Neural progenitor cell (in vitro differentiated cells): ENCODE data around the gene SLC46A1. TPM values are rescaled to one million over a fixed set of nuclear protein-coding genes. Genes with fewer than 3 reads are reported as not detected.

Experiments
- DNase-seq: peaks from one replicate; pipeline ENCODE4 v3.0.0-alpha.2; 2016; ENCODE audit warnings: low spot score
- H2AFZ ChIP-seq: fragments of 200-600 bp; sonication (generic); replicated peaks from 2 replicates; pipeline ENCODE4 v1.6.1; 2016; ENCODE audit warnings: antibody characterized with exemption
- H3F3A ChIP-seq: fragments of 200-600 bp; sonication (generic); 2 replicates; pipeline ENCODE4 v1.6.1; 2016; ENCODE audit warnings: antibody characterized with exemption, low read depth
- H3K27ac ChIP-seq: fragments of 200-600 bp; sonication (generic); 2 replicates; pipeline ENCODE4 v1.5.1; 2016; ENCODE audit warnings: mild to moderate bottlenecking
- H3K27me3 ChIP-seq: fragments of 200-600 bp; sonication (generic); 2 replicates; pipeline ENCODE4 v1.6.1; 2016; ENCODE audit warnings: mild to moderate bottlenecking, moderate library complexity
- H3K36me3 ChIP-seq: fragments of 200-600 bp; sonication (generic); 2 replicates; pipeline ENCODE4 v1.5.1; 2016
- H3K4me1 ChIP-seq: fragments of 200-600 bp; sonication (generic); 2 replicates; pipeline ENCODE4 v1.6.1; 2016; ENCODE audit warnings: mixed run types
- H3K4me2 ChIP-seq: fragments of 200-600 bp; sonication (generic); 2 replicates; pipeline ENCODE4 v1.6.1; 2016
- H3K4me3 ChIP-seq: fragments of 200-600 bp; sonication (generic); 2 replicates; pipeline ENCODE4 v1.5.1; 2016
- H3K79me2 ChIP-seq: fragments of 200-600 bp; sonication (generic); 2 replicates; pipeline ENCODE4 v1.6.1; 2016; ENCODE audit warnings: low read depth
- H3K9ac ChIP-seq: fragments of 200-600 bp; sonication (generic); 2 replicates; pipeline ENCODE4 v1.6.1; 2016
- H3K9me3 ChIP-seq: fragments of 200-600 bp; sonication (generic); 2 replicates; pipeline ENCODE4 v1.5.1; 2016; ENCODE audit warnings: low read depth
- H4K20me1 ChIP-seq: fragments of 200-600 bp; sonication (generic); 2 replicates; pipeline ENCODE4 v1.6.1; 2016; ENCODE audit warnings: low read depth
- H3K27ac Mint-ChIP-seq: 3 replicates; pipeline ENCODE4 v1.8.0; 2021; ENCODE audit warnings: mixed read lengths
- H3K27me3 Mint-ChIP-seq: 2 replicates; pipeline ENCODE4 v1.8.0; 2022; ENCODE audit warnings: low read depth, mild to moderate bottlenecking, inconsistent platforms, moderate library complexity, mixed read lengths; ENCODE audit not compliant: insufficient read depth
- H3K36me3 Mint-ChIP-seq: 3 replicates; pipeline ENCODE4 v1.8.0; 2021; ENCODE audit warnings: mixed read lengths
- H3K4me1 Mint-ChIP-seq: 3 replicates; pipeline ENCODE4 v1.8.0; 2021; ENCODE audit warnings: mixed read lengths
- H3K4me3 Mint-ChIP-seq: 3 replicates; pipeline ENCODE4 v1.8.0; 2021; ENCODE audit warnings: mild to moderate bottlenecking, moderate library complexity, mixed read lengths
- H3K9me3 Mint-ChIP-seq: 3 replicates; pipeline ENCODE4 v1.8.0; 2020; ENCODE audit warnings: mixed read lengths
- EZH2 ChIP-seq: fragments of 200-600 bp; sonication (generic); IDR thresholded peaks from 2 replicates; pipeline ENCODE4 v1.6.1; 2017; ENCODE audit warnings: antibody characterized with exemption, mild to moderate bottlenecking, moderate library complexity
- EZH2phosphoT487 ChIP-seq: fragments of 200-600 bp; sonication (generic); IDR thresholded peaks from 2 replicates; pipeline ENCODE4 v1.6.1; 2017; ENCODE audit warnings: antibody characterized with exemption
- total RNA-seq: library from RNA; depleted of rRNA; stranded (reverse); fragments of >200 nt; gene quantifications from 2 replicates; pipeline ENCODE4 v1.2.3, GENCODE V29; 2015; ENCODE audit warnings: low replicate concordance
- TF ChIP-seq, protein P1 (sequence below): fragments of 200-600 bp; sonication (generic); IDR thresholded peaks from 2 replicates; pipeline ENCODE4 v1.5.1; 2017; ENCODE audit warnings: antibody characterized with exemption, mild to moderate bottlenecking

SLC46A1 gene
- total RNA-seq, 1 donor from 2014 or later, result 2.4 TPM

DNA sequence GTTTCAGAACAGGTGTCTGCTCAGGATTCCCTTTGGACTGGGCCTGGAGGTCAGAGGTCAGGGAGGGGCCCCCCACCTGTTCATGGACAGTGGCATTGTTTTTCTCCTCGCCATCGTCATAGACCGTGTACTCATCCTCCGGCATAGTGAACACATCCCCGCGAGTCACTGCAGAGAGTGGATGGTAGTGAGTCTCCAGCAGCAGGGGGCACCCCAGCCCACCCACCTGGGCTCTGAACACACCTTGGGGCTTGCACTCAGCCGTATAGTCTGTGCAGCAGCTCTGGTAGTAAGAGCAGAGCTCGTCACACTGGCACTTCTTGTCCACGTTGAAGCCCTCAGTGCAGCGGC lies 36.4 kb downstream of the SLC46A1 start:
- Histone ChIP-seq H3K27ac (no peak overlapping the region), H3F3A (peaks cover 39% of the 10 kb centered on the region), H3K27me3 (peaks cover 30% of the 10 kb centered on the region), H3K9ac (no peak overlapping the region), H3K4me2 (peak overlapping the region; percentile 96), H2AFZ (no peak overlapping the region), H3K79me2 (no peaks in the 10 kb centered on the region), H3K4me1 (peaks cover 13% of the 10 kb centered on the region), H4K20me1 (peaks cover 33% of the 10 kb centered on the region), H3K4me3 (no peak overlapping the region), H3K36me3 (no peaks in the 10 kb centered on the region), H3K9me3 (no peaks in the 10 kb centered on the region)
- Mint-ChIP-seq H3K27me3 (peaks cover 7% of the 10 kb centered on the region), H3K9me3 (no peaks in the 10 kb centered on the region), H3K4me3 (peak overlapping the region; percentile 92), H3K36me3 (peaks cover 6% of the 10 kb centered on the region), H3K4me1 (peaks cover 30% of the 10 kb centered on the region), H3K27ac (peak overlapping the region; percentile 47)
- DNase-seq, result no peak
- TF ChIP-seq EZH2phosphoT487 (no peak), EZH2 (no peak)
- TF ChIP-seq, protein P1, sequence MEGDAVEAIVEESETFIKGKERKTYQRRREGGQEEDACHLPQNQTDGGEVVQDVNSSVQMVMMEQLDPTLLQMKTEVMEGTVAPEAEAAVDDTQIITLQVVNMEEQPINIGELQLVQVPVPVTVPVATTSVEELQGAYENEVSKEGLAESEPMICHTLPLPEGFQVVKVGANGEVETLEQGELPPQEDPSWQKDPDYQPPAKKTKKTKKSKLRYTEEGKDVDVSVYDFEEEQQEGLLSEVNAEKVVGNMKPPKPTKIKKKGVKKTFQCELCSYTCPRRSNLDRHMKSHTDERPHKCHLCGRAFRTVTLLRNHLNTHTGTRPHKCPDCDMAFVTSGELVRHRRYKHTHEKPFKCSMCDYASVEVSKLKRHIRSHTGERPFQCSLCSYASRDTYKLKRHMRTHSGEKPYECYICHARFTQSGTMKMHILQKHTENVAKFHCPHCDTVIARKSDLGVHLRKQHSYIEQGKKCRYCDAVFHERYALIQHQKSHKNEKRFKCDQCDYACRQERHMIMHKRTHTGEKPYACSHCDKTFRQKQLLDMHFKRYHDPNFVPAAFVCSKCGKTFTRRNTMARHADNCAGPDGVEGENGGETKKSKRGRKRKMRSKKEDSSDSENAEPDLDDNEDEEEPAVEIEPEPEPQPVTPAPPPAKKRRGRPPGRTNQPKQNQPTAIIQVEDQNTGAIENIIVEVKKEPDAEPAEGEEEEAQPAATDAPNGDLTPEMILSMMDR, result no peak

DNA sequence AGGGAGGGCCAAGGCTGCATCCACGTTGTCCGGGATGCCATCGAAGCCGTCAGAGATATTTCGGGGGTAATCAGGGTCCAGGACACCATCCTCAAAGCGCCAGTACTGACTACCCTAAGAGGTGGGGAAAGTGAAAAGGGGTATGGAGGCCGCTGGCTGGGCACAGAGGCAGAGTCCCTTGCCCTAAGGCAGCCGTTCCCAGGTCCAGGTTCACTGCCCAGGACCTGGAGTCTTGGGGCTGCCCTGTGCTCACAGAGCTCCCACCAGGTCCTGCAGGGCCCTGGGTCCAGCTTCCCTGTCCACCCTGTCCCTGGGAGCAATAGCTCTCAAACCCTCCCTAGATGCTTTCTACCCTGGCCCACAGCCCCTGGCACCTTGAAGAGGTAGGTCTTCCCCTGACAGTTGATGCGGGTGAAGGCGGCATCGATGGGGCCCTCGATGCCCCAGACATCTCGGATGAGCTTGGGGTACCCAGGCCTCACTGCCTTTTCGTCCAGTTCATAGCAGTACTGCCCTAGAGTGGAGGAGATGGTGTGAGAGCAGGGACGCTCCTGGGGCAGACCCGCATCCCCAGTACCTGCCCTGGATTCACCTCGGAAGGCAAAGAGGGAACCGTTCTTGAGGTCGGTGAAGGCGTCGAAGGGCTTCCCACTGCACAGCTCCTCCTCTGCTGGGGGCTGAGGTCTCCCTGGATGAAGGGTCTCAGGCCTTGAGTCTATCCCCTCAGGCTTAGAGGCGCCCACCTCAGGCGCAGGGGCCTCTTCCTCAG lies 36.9 kb downstream of the SLC46A1 start:
- Histone ChIP-seq H3K79me2 (no peaks in the 10 kb centered on the region), H3K36me3 (no peaks in the 10 kb centered on the region), H3K27me3 (peaks cover 25% of the 10 kb centered on the region), H4K20me1 (peaks cover 27% of the 10 kb centered on the region), H3K4me1 (peaks cover 13% of the 10 kb centered on the region), H3K9ac (no peak overlapping the region), H3K27ac (no peak overlapping the region), H3F3A (peaks cover 34% of the 10 kb centered on the region), H3K9me3 (no peaks in the 10 kb centered on the region), H3K4me2 (no peak overlapping the region), H2AFZ (no peak overlapping the region), H3K4me3 (no peak overlapping the region)
- peak overlapping the region; percentile 76 for H3K27ac Mint-ChIP-seq
- TF ChIP-seq EZH2phosphoT487 (no peak), EZH2 (no peak)
- TF ChIP-seq, protein P1, result no peak
- peaks cover 30% of the 10 kb centered on the region for H3K4me1 Mint-ChIP-seq
- H3K4me3 Mint-ChIP-seq, result no peak overlapping the region
- H3K9me3 Mint-ChIP-seq, result no peaks in the 10 kb centered on the region
- peaks cover 7% of the 10 kb centered on the region for H3K27me3 Mint-ChIP-seq
- peaks cover 6% of the 10 kb centered on the region for H3K36me3 Mint-ChIP-seq
- DNase-seq, result no peak

DNA sequence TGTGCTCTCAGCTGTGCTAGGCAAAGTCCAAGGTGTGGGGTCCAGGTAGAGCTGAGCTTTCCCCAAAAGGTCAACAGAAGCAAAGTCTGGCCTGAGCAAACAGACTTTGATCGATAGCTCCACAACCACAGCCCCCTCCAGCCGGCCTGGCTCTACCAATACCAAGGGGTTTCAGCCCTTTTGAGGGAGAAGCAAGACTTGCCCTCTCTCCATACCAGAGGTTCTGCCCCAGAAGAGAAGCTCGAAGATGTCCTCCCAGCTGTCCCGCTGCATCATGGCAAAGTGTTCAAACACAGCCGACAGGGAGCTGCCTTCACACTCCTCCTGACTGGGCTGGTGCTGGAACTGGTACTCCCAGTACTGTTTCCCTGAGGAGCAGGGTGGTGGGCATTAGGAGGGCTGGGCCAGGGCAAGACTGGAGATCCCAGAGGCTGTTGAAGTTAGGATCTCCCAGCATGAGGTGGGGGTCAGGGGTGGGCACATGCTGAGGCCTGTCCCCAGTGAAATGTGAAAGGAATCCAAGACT lies 37.6 kb downstream of the SLC46A1 start:
- H3K27ac ChIP-seq, result no peak overlapping the region
- H4K20me1 ChIP-seq, result peaks cover 20% of the 10 kb centered on the region
- H2AFZ ChIP-seq, result no peak overlapping the region
- no peak overlapping the region for H3K9ac ChIP-seq
- H3K4me3 ChIP-seq, result no peak overlapping the region
- H3K36me3 ChIP-seq, result no peaks in the 10 kb centered on the region
- H3K4me2 ChIP-seq, result no peak overlapping the region
- H3K9me3 ChIP-seq, result no peaks in the 10 kb centered on the region
- H3K4me1 Mint-ChIP-seq, result peaks cover 26% of the 10 kb centered on the region
- no peaks in the 10 kb centered on the region for H3K9me3 Mint-ChIP-seq
- H3K27me3 Mint-ChIP-seq, result peaks cover 7% of the 10 kb centered on the region
- H3K4me3 Mint-ChIP-seq, result no peak overlapping the region
- H3K27me3 ChIP-seq, result peaks cover 18% of the 10 kb centered on the region
- peaks cover 13% of the 10 kb centered on the region for H3K4me1 ChIP-seq
- no peaks in the 10 kb centered on the region for H3K79me2 ChIP-seq
- H3K27ac Mint-ChIP-seq, result peak overlapping the region; percentile 50
- peaks cover 31% of the 10 kb centered on the region for H3F3A ChIP-seq
- no peak for DNase-seq
- no peak for TF ChIP-seq EZH2phosphoT487
- TF ChIP-seq, protein P1, result no peak
- TF ChIP-seq EZH2, result no peak
- peaks cover 2% of the 10 kb centered on the region for H3K36me3 Mint-ChIP-seq
